MM.1S (cell line): ENCODE measurements around the gene ESM1.

Experiments
- DNase-seq: peaks from one replicate; pipeline ENCODE4 v3.0.0-alpha.2; 2015
- H2AFZ ChIP-seq: fragments of 300-600 bp; sonication (generic); 2 replicates; pipeline ENCODE4 v1.6.0; 2016; ENCODE audit warnings: antibody characterized with exemption, low read length
- H3F3A ChIP-seq: fragments of 300-600 bp; sonication (generic); 2 replicates; pipeline ENCODE4 v1.6.1; 2016; ENCODE audit warnings: mild to moderate bottlenecking, antibody characterized with exemption, low read length, moderate library complexity, mixed read lengths; ENCODE audit not compliant: insufficient read depth
- H3K27ac ChIP-seq: fragments of 300-600 bp; sonication (generic); 2 replicates; pipeline ENCODE4 v1.5.1; 2016; ENCODE audit warnings: mild to moderate bottlenecking, low read length
- H3K27me3 ChIP-seq: fragments of 300-600 bp; sonication (generic); replicated peaks from 2 replicates; pipeline ENCODE4 v1.6.0; 2016; ENCODE audit warnings: low read length; ENCODE audit not compliant: insufficient read depth
- H3K36me3 ChIP-seq: fragments of 300-600 bp; sonication (generic); replicated peaks from 2 replicates; pipeline ENCODE4 v1.6.1; 2016; ENCODE audit warnings: mild to moderate bottlenecking, low read length, mixed read lengths; ENCODE audit not compliant: insufficient read depth
- H3K4me1 ChIP-seq: fragments of 300-600 bp; sonication (generic); 2 replicates; pipeline ENCODE4 v1.6.1; 2016; ENCODE audit warnings: low read length, mixed read lengths
- H3K4me2 ChIP-seq: fragments of 300-600 bp; sonication (generic); 2 replicates; pipeline ENCODE4 v1.6.0; 2016; ENCODE audit warnings: low read depth, low read length
- H3K4me3 ChIP-seq: fragments of 300-600 bp; sonication (generic); 2 replicates; pipeline ENCODE4 v1.5.1; 2016; ENCODE audit warnings: low read length, mixed read lengths
- H3K79me2 ChIP-seq: fragments of 300-600 bp; sonication (generic); 2 replicates; pipeline ENCODE4 v1.6.1; 2016; ENCODE audit warnings: mixed run types, low read length, mixed read lengths
- H3K9ac ChIP-seq: fragments of 300-600 bp; sonication (generic); 2 replicates; pipeline ENCODE4 v1.6.1; 2016; ENCODE audit warnings: low read length, mixed read lengths
- H3K9me2 ChIP-seq: fragments of 300-600 bp; sonication (generic); replicated peaks from 2 replicates; pipeline ENCODE4 v1.6.1; 2016; ENCODE audit warnings: mild to moderate bottlenecking, low read length, mixed read lengths; ENCODE audit not compliant: insufficient read depth
- H3K9me3 ChIP-seq: fragments of 300-600 bp; sonication (generic); replicated peaks from 2 replicates; pipeline ENCODE4 v1.6.1; 2016; ENCODE audit warnings: mild to moderate bottlenecking, low read length, mixed read lengths; ENCODE audit not compliant: insufficient read depth
- H4K20me1 ChIP-seq: fragments of 300-600 bp; sonication (generic); 2 replicates; pipeline ENCODE4 v1.6.1; 2016; ENCODE audit warnings: mild to moderate bottlenecking, low read length, moderate library complexity, mixed read lengths; ENCODE audit not compliant: insufficient read depth
- CTCF ChIP-seq: fragments of 300-600 bp; sonication (generic); IDR thresholded peaks from 2 replicates; pipeline ENCODE4 v1.5.1; 2016; ENCODE audit warnings: antibody characterized with exemption, low read length, mixed read lengths
- EZH2 ChIP-seq: fragments of 300-600 bp; sonication (generic); optimal IDR thresholded peaks from 2 replicates; pipeline ENCODE3; 2017; ENCODE audit warnings: low read depth, mild to moderate bottlenecking, antibody characterized with exemption, low read length, mixed read lengths
- EZH2phosphoT487 ChIP-seq: fragments of 300-600 bp; sonication (generic); IDR thresholded peaks from 2 replicates; pipeline ENCODE4 v1.6.1; 2018; ENCODE audit warnings: antibody characterized with exemption, low read length

The ESM1 gene

GRCh38 chr5:54969856-54970828, 15.3 kb downstream of the ESM1 start:
- H3K9me2 ChIP-seq, result no peaks in the 10 kb centered on the region
- H4K20me1 ChIP-seq, result no peaks in the 10 kb centered on the region
- H3K27me3 ChIP-seq, result no peaks in the 10 kb centered on the region
- DNase-seq, result no peak
- H3K36me3 ChIP-seq, result no peaks in the 10 kb centered on the region
- H3K4me1 ChIP-seq, result no peaks in the 10 kb centered on the region
- no peak overlapping the region for H3K4me3 ChIP-seq
- H3K4me2 ChIP-seq, result no peak overlapping the region
- TF ChIP-seq EZH2, result no peak
- no peaks in the 10 kb centered on the region for H3F3A ChIP-seq
- H3K9ac ChIP-seq, result no peak overlapping the region
- H2AFZ ChIP-seq, result no peak overlapping the region
- H3K27ac ChIP-seq, result no peak overlapping the region
- no peaks in the 10 kb centered on the region for H3K9me3 ChIP-seq
- H3K79me2 ChIP-seq, result no peaks in the 10 kb centered on the region

DNA sequence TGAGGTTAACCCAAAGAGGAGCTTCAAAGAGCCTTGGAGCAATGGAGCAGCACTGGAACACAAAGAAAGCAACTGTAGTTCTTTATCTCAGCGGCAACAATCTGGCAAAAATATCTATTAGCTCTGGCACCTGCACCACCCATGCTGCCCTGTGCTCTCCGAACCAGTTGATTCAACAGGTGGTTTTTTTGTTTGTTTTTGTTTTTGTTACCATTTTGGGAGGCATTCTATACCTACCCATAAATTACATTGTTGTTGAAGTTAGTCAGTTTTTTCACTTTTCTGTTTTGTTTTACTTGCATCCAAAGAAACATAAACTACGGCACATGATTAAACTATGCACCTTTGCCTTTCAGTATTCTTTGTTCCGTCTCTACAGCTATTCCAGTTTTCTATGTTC, 16.2 kb downstream of the ESM1 start:
- H3K9me2 ChIP-seq, result no peaks in the 10 kb centered on the region
- H3K4me2 ChIP-seq, result no peak overlapping the region
- no peak overlapping the region for H3K9ac ChIP-seq
- H3K27me3 ChIP-seq, result no peaks in the 10 kb centered on the region
- H2AFZ ChIP-seq, result no peak overlapping the region
- H3F3A ChIP-seq, result no peaks in the 10 kb centered on the region
- H3K9me3 ChIP-seq, result no peaks in the 10 kb centered on the region
- H3K36me3 ChIP-seq, result no peaks in the 10 kb centered on the region
- DNase-seq, result no peak
- no peaks in the 10 kb centered on the region for H3K4me1 ChIP-seq
- no peaks in the 10 kb centered on the region for H4K20me1 ChIP-seq
- H3K79me2 ChIP-seq, result no peaks in the 10 kb centered on the region
- TF ChIP-seq EZH2, result no peak
- TF ChIP-seq CTCF, result no peak
- no peak for TF ChIP-seq EZH2phosphoT487
- no peak overlapping the region for H3K27ac ChIP-seq
- H3K4me3 ChIP-seq, result no peak overlapping the region

GRCh38 chr5:54965806-54966205, 19.6 kb downstream of the ESM1 start:
- Histone ChIP-seq H3K36me3 (no peaks in the 10 kb centered on the region), H3K27ac (no peak overlapping the region), H3K27me3 (no peaks in the 10 kb centered on the region), H3K9me3 (no peaks in the 10 kb centered on the region), H3K79me2 (no peaks in the 10 kb centered on the region), H2AFZ (no peak overlapping the region), H4K20me1 (no peaks in the 10 kb centered on the region), H3F3A (no peaks in the 10 kb centered on the region), H3K9ac (no peak overlapping the region), H3K4me2 (no peak overlapping the region), H3K4me1 (no peaks in the 10 kb centered on the region), H3K4me3 (no peak overlapping the region), H3K9me2 (no peaks in the 10 kb centered on the region)
- DNase-seq, result no peak
- TF ChIP-seq CTCF (no peak), EZH2phosphoT487 (no peak), EZH2 (no peak)

DNA sequence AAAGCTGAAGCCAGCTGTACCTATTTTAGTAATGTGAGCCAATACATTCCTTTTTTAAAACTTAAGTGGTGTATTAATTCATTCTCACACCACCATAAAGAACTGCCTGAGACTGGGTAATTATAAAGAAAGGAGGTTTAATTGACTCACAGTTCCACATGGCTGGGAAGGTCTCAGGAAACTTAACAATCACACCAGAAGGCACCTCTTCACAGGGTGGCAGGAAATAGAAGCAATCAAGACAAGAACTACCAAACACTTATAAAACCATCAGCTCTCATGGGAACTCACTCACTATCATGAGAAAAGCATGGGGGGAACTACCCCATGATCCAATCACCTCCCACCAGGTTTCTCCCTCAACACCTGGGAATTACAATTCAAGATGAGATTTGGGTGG, 21.0 kb downstream of the ESM1 start:
- Histone ChIP-seq H4K20me1 (no peaks in the 10 kb centered on the region), H3K4me2 (no peak overlapping the region), H3K4me3 (no peak overlapping the region), H3K79me2 (no peaks in the 10 kb centered on the region), H3K27me3 (no peaks in the 10 kb centered on the region), H3K27ac (no peak overlapping the region), H3K9me2 (no peaks in the 10 kb centered on the region), H3F3A (no peaks in the 10 kb centered on the region), H3K36me3 (no peaks in the 10 kb centered on the region), H2AFZ (no peak overlapping the region), H3K9me3 (no peaks in the 10 kb centered on the region), H3K9ac (no peak overlapping the region), H3K4me1 (no peaks in the 10 kb centered on the region)
- no peak for TF ChIP-seq EZH2phosphoT487
- TF ChIP-seq CTCF, result no peak
- TF ChIP-seq EZH2, result no peak
- no peak for DNase-seq
